ENCODE data around the gene CHRNA1. TPM values are rescaled to one million over a fixed set of nuclear protein-coding genes. Genes with fewer than 3 reads are reported as not detected.

Gene CHRNA1
- total RNA-seq, 1 experiment from 2014 or later: not detected

DNA sequence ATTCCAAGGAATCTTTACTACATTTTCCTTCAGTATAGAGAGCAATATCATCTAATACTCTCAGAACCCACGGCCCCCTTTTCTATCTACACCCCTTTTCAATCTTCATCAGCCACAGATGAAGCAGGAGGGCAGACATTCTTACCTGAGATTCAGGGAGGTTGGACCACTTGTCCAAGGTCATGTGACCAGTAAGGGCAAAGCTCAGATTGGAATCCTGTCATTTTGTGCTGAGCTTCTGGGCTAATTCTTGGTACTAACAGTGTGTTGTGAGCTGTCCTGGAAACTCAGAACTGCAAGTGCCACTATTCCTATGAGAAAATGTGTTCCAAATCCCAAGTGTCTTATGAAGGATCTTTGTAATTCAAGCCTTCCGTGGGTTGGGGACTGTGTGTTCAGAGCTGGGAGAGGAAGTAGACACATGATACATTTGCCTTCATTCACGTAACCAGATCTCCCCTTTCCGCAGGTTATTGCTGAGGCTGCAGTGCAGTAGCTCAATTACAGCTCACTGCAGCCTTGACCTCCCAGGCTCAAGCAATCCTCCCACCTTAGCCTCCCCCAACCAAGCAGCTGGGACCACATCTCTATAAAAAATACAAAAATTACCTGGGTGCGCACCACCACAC is 3.3 kb downstream of the CHRNA1 start:
- Histone ChIP-seq H2BK5ac (ENCODE audit: insufficient read length, low read length) (no peak overlapping the region), H3K27me3 (ENCODE audit: insufficient read depth, low read length) (no peaks in the 10 kb centered on the region), H4K8ac (replicated peaks; ENCODE audit: insufficient read length, low read depth, low read length) (no peak overlapping the region), H3K4ac (ENCODE audit: low read depth, low read length) (no peak overlapping the region), H3K9me3 (ENCODE audit: control insufficient read depth, low read depth, low read length) (no peaks in the 10 kb centered on the region), H4K5ac (ENCODE audit: insufficient read length, low read depth, low read length) (no peak overlapping the region), H3K14ac (ENCODE audit: insufficient read depth, low read length) (no peak overlapping the region), H3K4me1 (ENCODE audit: insufficient read depth, low read length) (0 out of 2 replicates have a peak, but pooled peaks cover 4% of the 10 kb centered on the region), H2BK15ac (ENCODE audit: low read depth, low read length) (no peak overlapping the region), H2BK12ac (ENCODE audit: insufficient read length, low read depth, low read length) (no peak overlapping the region), H2AK5ac (ENCODE audit: insufficient read length, low read length) (no peak overlapping the region), H3K79me2 (ENCODE audit: insufficient read depth, low read length) (no peaks in the 10 kb centered on the region), H3K9ac (ENCODE audit: extremely low read depth, insufficient read length, low read length) (no peak overlapping the region), H2AFZ (ENCODE audit: low read length) (no peak overlapping the region), H3T11ph (ENCODE audit: low read length) (no peak overlapping the region), H3K18ac (ENCODE audit: insufficient read length, low read depth, low read length) (no peak overlapping the region), H3K79me1 (ENCODE audit: insufficient read depth, low read depth, low read length, poor library complexity, severe bottlenecking) (no peaks in the 10 kb centered on the region), H3K23ac (ENCODE audit: insufficient read length, low read depth, low read length) (no peak overlapping the region), H3K23me2 (ENCODE audit: insufficient read length, low read depth, low read length, poor library complexity, severe bottlenecking) (no peaks in the 10 kb centered on the region), H3K56ac (ENCODE audit: insufficient read length, low read depth, low read length) (no peak overlapping the region), H4K91ac (ENCODE audit: insufficient read length, low read depth, low read length) (no peak overlapping the region), H3K4me2 (ENCODE audit: insufficient read depth, insufficient read length, low read length) (no peak overlapping the region), H3K27ac (ENCODE audit: insufficient read length, low read depth, low read length) (no peak overlapping the region), H2BK120ac (ENCODE audit: low read depth, low read length, poor library complexity, severe bottlenecking) (no peak overlapping the region), H4K20me1 (ENCODE audit: control insufficient read depth, insufficient read depth, insufficient read length) (no peaks in the 10 kb centered on the region), H2BK20ac (ENCODE audit: low read depth, low read length, poor library complexity, severe bottlenecking) (no peak overlapping the region)
- TF ChIP-seq, protein P1, sequence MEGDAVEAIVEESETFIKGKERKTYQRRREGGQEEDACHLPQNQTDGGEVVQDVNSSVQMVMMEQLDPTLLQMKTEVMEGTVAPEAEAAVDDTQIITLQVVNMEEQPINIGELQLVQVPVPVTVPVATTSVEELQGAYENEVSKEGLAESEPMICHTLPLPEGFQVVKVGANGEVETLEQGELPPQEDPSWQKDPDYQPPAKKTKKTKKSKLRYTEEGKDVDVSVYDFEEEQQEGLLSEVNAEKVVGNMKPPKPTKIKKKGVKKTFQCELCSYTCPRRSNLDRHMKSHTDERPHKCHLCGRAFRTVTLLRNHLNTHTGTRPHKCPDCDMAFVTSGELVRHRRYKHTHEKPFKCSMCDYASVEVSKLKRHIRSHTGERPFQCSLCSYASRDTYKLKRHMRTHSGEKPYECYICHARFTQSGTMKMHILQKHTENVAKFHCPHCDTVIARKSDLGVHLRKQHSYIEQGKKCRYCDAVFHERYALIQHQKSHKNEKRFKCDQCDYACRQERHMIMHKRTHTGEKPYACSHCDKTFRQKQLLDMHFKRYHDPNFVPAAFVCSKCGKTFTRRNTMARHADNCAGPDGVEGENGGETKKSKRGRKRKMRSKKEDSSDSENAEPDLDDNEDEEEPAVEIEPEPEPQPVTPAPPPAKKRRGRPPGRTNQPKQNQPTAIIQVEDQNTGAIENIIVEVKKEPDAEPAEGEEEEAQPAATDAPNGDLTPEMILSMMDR (conservative IDR thresholded peaks at IDR 0.05): no peak
- no peaks in the 10 kb centered on the region for H3K9me3 Mint-ChIP-seq
- peaks cover 19 to 27% of the 10 kb centered on the region in 2 experiments for H3K4me1 Mint-ChIP-seq
- no peak overlapping the region for H3K4me3 Mint-ChIP-seq
- H3K27ac Mint-ChIP-seq: no peak overlapping the region
- DNase-seq: no peak
- no peaks in the 10 kb centered on the region; a peak in 1 of 7 replicates for H3K36me3 Mint-ChIP-seq (ENCODE audit: insufficient read depth in 1 of 3, low read depth in 3 of 3)
- H3K27me3 Mint-ChIP-seq (ENCODE audit: low read depth): no peaks in the 10 kb centered on the region; the same call in 1 of the 2 replicates
- no CpG with 5 or more reads among the region's 5 CpGs for WGBS (ENCODE audit: extremely low coverage, insufficient read length, low lambda C conversion rate)

All from H9 (cell line).